CD4-positive, alpha-beta memory T cell (primary cell): ENCODE results near the gene KLF6. TPM values are rescaled to one million over a fixed set of nuclear protein-coding genes. Genes with fewer than 3 reads are reported as not detected.

Experiments
- CTCF ChIA-PET: fragments of 350-600 bp; sonication (Branson Sonifier 250); formaldehyde crosslinking; loops from one replicate; lab custom pipeline; 2021; ENCODE audit warnings: inconsistent platforms; ENCODE audit not compliant: partially characterized antibody; lab: Charles Lee
- POLR2A ChIA-PET: fragments of 350-600 bp; sonication (Branson Sonifier 250); formaldehyde crosslinking; loops from one replicate; lab custom pipeline; 2021; ENCODE audit not compliant: partially characterized antibody; lab: Charles Lee
- DNase-seq, 5 donors: peaks; one replicate each; pipeline versions ENCODE4 v3.0.0 to v3.0.0-alpha.2; 2020 to 2022; ENCODE audit warnings: mixed read lengths in 1 of 5
- H3K27ac ChIP-seq: one replicate; pipeline ENCODE4 v1.7.0; 2013; ENCODE audit warnings: low read depth, low read length
- H3K27me3 ChIP-seq: 2 replicates; pipeline ENCODE4 v1.7.0; 2013; ENCODE audit warnings: mild to moderate bottlenecking, low read length, moderate library complexity; ENCODE audit not compliant: insufficient read depth
- H3K36me3 ChIP-seq: 2 replicates; pipeline ENCODE4 v1.7.0; 2013; ENCODE audit warnings: mild to moderate bottlenecking, low read length, moderate library complexity; ENCODE audit not compliant: insufficient read depth
- H3K4me1 ChIP-seq: 2 replicates; pipeline ENCODE4 v1.7.0; 2013; ENCODE audit warnings: mild to moderate bottlenecking, low read length, moderate library complexity; ENCODE audit not compliant: insufficient read depth
- H3K4me3 ChIP-seq, 2 donors: one replicate each; pipeline ENCODE4 v1.7.0; 2013; ENCODE audit warnings: low read length in 2 of 2, mild to moderate bottlenecking in 1 of 2
- H3K9me3 ChIP-seq, 2 donors: one replicate each; pipeline ENCODE4 v1.7.0; 2013; ENCODE audit warnings: low read length in 2 of 2, control low read depth in 1 of 2; ENCODE audit not compliant: control insufficient read depth in 1 of 2
- H3K27ac Mint-ChIP-seq, 7 donors: one replicate each; pipeline ENCODE4 v1.8.0; 2020 to 2021; ENCODE audit warnings: mixed read lengths in 7 of 7, mild to moderate bottlenecking in 6 of 7, inconsistent platforms in 3 of 7, moderate library complexity in 3 of 7
- H3K27me3 Mint-ChIP-seq, 2 donors: one replicate each; pipeline ENCODE4 v1.8.0; 2020 to 2021; ENCODE audit warnings: mixed read lengths in 2 of 2
- H3K36me3 Mint-ChIP-seq, 2 donors: one replicate each; pipeline ENCODE4 v1.8.0; 2020 to 2021; ENCODE audit warnings: mixed read lengths in 2 of 2, inconsistent platforms in 1 of 2, mild to moderate bottlenecking in 1 of 2
- H3K4me1 Mint-ChIP-seq, 4 donors: one replicate each; pipeline ENCODE4 v1.8.0; 2020 to 2021; ENCODE audit warnings: mixed read lengths in 4 of 4, mild to moderate bottlenecking in 1 of 4
- H3K4me3 Mint-ChIP-seq, 8 donors: one replicate each; pipeline ENCODE4 v1.8.0; 2020 to 2021; ENCODE audit warnings: mixed read lengths in 8 of 8, mild to moderate bottlenecking in 7 of 8, moderate library complexity in 6 of 8, inconsistent platforms in 3 of 8
- H3K9me3 Mint-ChIP-seq, 8 donors: one replicate each; pipeline ENCODE4 v1.8.0; 2020 to 2021; ENCODE audit warnings: mixed read lengths in 8 of 8, mild to moderate bottlenecking in 5 of 8, inconsistent platforms in 3 of 8, moderate library complexity in 1 of 8
- intact Hi-C: fragments of 100-400 bp; cut with micrococcal nuclease; formaldehyde crosslinking; loops from one replicate; pipeline ENCODE4 v1.15.1; 2023
- polyA plus RNA-seq, 2 donors: library from polyadenylated mRNA; unstranded; fragments of 300-500 nt; fragmentation: Illumina TruSeq; gene quantifications; one replicate each; pipeline ENCODE4 v1.2.3, GENCODE V29; 2021
- total RNA-seq, 2 experiments: library from RNA; stranded (reverse); gene quantifications; one replicate each; pipeline ENCODE4 v1.2.3, GENCODE V29; 2021

KLF6 gene
- total RNA-seq = 100 to 1,000 TPM; 291 to 311 TPM
- 100 to 1,000 TPM; 814 to 865 TPM for polyA plus RNA-seq

DNA sequence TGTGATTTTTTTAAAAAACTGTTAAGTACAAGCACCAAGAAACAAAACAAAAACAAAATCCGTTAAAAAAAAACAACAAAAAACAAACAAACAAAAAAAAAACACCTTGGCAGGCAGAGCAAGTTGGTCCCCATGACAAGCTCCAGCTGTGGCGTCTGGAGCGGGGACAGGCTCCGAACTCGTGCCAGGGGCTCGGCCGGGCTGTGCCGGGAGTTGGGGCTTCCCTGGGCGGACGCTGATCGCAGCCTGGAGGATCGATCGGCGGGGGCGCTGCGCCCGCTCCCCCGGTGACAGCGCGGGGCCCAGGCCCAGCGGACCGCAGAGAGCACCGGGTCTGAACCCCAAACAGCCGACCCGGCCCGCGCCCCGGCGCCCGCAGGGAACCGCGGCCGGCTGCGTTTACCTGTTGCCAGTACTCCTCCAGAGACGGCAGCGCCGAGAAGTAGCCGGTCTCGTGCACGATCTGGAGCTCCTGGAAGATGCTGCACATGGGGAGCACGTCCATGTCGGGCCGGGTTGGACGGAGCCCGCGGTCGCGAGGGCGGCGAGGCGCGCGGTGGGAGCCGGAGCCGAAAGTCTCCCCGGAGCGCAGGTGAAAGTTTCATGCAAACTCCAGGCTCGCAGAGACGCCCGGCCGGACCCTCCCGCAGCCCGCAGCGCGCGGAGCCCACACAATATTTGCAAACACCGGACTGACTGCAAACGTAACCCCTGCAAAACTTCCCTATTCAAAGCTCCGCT is at the start of gene KLF6:
Gene KLF6, minus strand, starts transcription at position 700 of the 741 bp plus-strand sequence. Its CDS starts 195 bp downstream, at position 505.
- peaks cover 48 to 58% of the 10 kb centered on the region in 2 donors for H3K36me3 Mint-ChIP-seq
- H3K4me3 ChIP-seq = peak within 1 kb of the TSS; percentile 86 to 95
- intact Hi-C loops = loop anchor here (1.0 to 10.0 kb wide), 6 partner anchors 21 to 547 kb away; no protein-coding TSS in a partner anchor
- ChIA-PET CTCF (interaction anchor here (0.8 to 5.5 kb wide), 8 partner anchors 22 to 185 kb away, joined by 3 to 39 read pairs (median 6); no protein-coding TSS in a partner anchor), POLR2A (interaction anchor here (0.6 to 6.8 kb wide), 76 partner anchors 10 to 1507 kb away, joined by 3 to 1468 read pairs (median 6); partner anchors contain the start of gene PITRM1)
- peaks cover 23% of the 10 kb centered on the region for H3K36me3 ChIP-seq
- peaks cover 0 to 2% of the 10 kb centered on the region in 2 donors for H3K27me3 Mint-ChIP-seq
- H3K9me3 ChIP-seq = no peaks in the 10 kb centered on the region
- peak within 1 kb of the TSS; percentile 97 for H3K27ac ChIP-seq
- no peaks in the 10 kb centered on the region for H3K27me3 ChIP-seq
- H3K4me1 ChIP-seq = peaks cover 29% of the 10 kb centered on the region
- peak within 1 kb of the TSS; percentile 93 to 99 (median 98) for H3K4me3 Mint-ChIP-seq
- peaks cover 0 to 37% (median 4%) of the 10 kb centered on the region in 8 donors for H3K9me3 Mint-ChIP-seq
- DNase-seq = peak in 1 of 5 donors; percentile 69
- peaks cover 13 to 62% (median 30%) of the 10 kb centered on the region in 4 donors for H3K4me1 Mint-ChIP-seq
- H3K27ac Mint-ChIP-seq = peak within 1 kb of the TSS; percentile 98 to 100 (median 99)

DNA sequence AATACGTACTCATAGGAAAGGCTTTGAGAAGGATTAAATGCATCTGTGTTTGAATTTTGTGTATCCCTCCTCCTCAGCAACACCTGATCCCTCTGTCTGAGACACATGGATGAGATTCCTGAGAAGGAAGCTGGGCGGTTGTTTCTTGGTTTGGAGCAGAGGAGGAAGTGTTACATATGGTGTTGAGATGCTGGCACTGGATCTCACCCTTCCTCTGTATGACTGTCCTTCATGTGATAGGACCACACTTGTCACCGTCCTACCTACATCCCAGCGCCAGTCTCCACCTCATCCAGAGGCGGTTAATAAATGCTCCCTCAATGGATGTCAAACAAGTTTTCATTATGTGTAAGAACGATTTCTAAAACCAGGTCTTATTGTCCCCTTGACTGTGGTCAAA is 49.4 kb upstream of the KLF6 start:
- H3K36me3 ChIP-seq = no peaks in the 10 kb centered on the region
- H3K27me3 Mint-ChIP-seq = no peaks in the 10 kb centered on the region
- peaks cover 19 to 45% (median 33%) of the 10 kb centered on the region in 4 donors for H3K4me1 Mint-ChIP-seq
- no peak overlapping the region for H3K27ac ChIP-seq
- H3K9me3 ChIP-seq = no peaks in the 10 kb centered on the region
- H3K4me3 ChIP-seq = no peak overlapping the region
- H3K4me1 ChIP-seq = peaks cover 25% of the 10 kb centered on the region
- DNase-seq = no peak
- intact Hi-C loops = no loop called here
- peaks cover 0 to 2% (median 0%) of the 10 kb centered on the region in 8 donors for H3K9me3 Mint-ChIP-seq
- POLR2A ChIA-PET = interaction anchor here (1.4 to 19.0 kb wide), 3 partner anchors 22 to 51 kb away, joined by 4 to 308 read pairs (median 304); partner anchors contain the start of gene KLF6
- no peaks in the 10 kb centered on the region for H3K36me3 Mint-ChIP-seq
- H3K4me3 Mint-ChIP-seq = peak overlapping the region in 1 of 8 donors; percentile 40
- CTCF ChIA-PET = interaction anchor here (0.7 kb wide), 1 partner anchor 12 kb away, joined by 3 read pairs; no protein-coding TSS in a partner anchor
- H3K27me3 ChIP-seq = no peaks in the 10 kb centered on the region
- peak overlapping the region in 1 of 7 donors; percentile 58 for H3K27ac Mint-ChIP-seq

DNA sequence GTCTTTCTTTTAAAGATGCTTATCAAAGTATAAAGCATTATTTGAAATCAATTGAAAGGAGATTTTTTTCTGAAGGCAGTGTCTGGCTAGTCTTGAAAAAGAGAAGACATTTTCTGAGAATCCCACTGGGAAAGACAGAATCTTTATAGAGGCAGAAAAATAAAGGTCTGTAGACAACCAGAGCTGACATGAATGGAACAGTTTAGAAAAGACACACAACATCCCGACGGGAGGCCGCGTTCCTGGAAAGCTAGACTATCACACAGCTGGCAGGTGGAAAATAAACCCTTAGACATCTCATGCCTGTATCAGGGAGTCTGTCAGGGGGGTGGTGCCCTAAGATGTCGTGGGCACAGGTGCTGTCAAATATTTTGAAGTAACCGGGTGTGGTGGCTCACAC is 48.0 kb upstream of the KLF6 start:
- DNase-seq = no peak
- no peaks in the 10 kb centered on the region for H3K36me3 ChIP-seq
- no peak overlapping the region for H3K27ac ChIP-seq
- H3K27me3 ChIP-seq = no peaks in the 10 kb centered on the region
- no peaks in the 10 kb centered on the region for H3K9me3 ChIP-seq
- Mint-ChIP-seq H3K9me3 (peaks cover 0 to 2% (median 0%) of the 10 kb centered on the region in 8 donors), H3K4me1 (peaks cover 29 to 59% (median 46%) of the 10 kb centered on the region in 4 donors), H3K27ac (peak overlapping the region in 4 of 7 donors; percentile 7 to 60 (median 40)), H3K4me3 (no peak overlapping the region), H3K36me3 (no peaks in the 10 kb centered on the region), H3K27me3 (no peaks in the 10 kb centered on the region)
- intact Hi-C loops = no loop called here
- POLR2A ChIA-PET = interaction anchor here (13.5 to 19.0 kb wide), 2 partner anchors 21 to 50 kb away, joined by 304 to 308 read pairs; partner anchors contain the start of gene KLF6
- CTCF ChIA-PET = no interaction called here
- no peak overlapping the region for H3K4me3 ChIP-seq
- H3K4me1 ChIP-seq = peaks cover 35% of the 10 kb centered on the region

DNA sequence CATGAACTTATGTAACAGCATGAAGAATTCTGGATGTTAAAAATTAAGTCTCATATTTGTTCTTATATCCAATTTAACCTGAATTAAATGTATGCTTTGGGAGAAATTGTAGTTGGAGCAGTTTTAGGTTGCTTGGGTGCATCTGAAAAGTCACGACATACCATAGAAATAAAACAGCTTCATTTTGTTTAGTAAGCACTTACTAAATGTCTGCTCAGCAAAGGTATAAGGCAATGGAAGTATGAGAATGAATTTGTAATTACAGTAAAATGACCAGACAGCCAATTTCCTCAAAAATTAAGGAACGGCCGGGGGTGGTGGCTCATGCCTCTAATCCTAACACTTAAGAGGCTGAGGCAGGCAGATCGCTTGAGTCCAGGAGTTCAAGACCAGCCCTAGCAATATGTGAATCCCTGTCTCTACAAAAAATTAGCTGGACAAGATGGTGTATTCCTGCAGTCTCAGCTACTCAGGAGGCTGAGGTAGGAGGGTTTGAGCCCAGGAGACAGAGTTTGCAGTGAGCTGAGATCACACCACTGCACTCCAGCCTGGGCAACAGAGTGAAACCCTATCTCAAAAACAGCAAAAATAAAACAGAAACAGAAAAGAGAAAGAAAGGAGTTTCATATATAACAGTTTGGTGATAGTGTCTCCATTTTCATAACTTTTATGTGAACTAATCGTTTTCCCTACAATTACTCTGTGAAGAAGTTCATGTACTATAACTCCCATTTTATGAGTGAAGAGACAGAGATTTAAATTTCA is 47.2 kb upstream of the KLF6 start:
- no peak overlapping the region for H3K27ac ChIP-seq
- H3K4me1 ChIP-seq = peaks cover 37% of the 10 kb centered on the region
- Mint-ChIP-seq H3K4me3 (peak overlapping the region in 2 of 8 donors; percentile 1 to 47), H3K27me3 (no peaks in the 10 kb centered on the region), H3K9me3 (peaks cover 0 to 2% (median 0%) of the 10 kb centered on the region in 8 donors), H3K27ac (peak overlapping the region in 6 of 7 donors; percentile 22 to 60 (median 46)), H3K4me1 (peaks cover 32 to 61% (median 49%) of the 10 kb centered on the region in 4 donors), H3K36me3 (no peaks in the 10 kb centered on the region)
- H3K36me3 ChIP-seq = no peaks in the 10 kb centered on the region
- intact Hi-C loops = no loop called here
- no peaks in the 10 kb centered on the region for H3K9me3 ChIP-seq
- H3K27me3 ChIP-seq = no peaks in the 10 kb centered on the region
- CTCF ChIA-PET = interaction anchor here (1.0 to 1.4 kb wide), 4 partner anchors 17 to 41 kb away, joined by 3 to 5 read pairs (median 3); no protein-coding TSS in a partner anchor
- DNase-seq = no peak
- no peak overlapping the region for H3K4me3 ChIP-seq
- POLR2A ChIA-PET = interaction anchor here (13.5 to 19.0 kb wide), 2 partner anchors 20 to 49 kb away, joined by 304 to 308 read pairs; partner anchors contain the start of gene KLF6

DNA sequence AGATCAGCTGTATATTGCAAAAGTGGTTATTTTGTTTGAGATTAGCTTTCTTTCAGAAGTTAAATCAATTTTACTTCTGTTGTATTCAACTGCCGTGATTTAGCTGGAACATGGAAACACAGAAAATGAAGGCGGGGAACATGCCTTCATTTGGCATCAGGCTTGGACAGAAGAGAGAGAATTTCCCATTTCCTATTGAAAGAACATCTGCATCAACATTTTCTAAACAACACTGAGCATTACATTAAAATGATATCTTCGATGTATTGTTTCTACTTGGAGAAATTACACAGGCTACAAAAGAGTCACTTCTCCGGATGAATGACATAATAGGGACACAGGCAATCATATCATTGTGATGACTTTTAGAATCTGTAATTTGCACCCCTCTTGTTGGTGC is 46.6 kb upstream of the KLF6 start:
- Mint-ChIP-seq H3K4me1 (peaks cover 32 to 57% (median 45%) of the 10 kb centered on the region in 4 donors), H3K27me3 (no peaks in the 10 kb centered on the region), H3K36me3 (no peaks in the 10 kb centered on the region), H3K4me3 (peak overlapping the region in 1 of 8 donors; percentile 1), H3K9me3 (peaks cover 0 to 2% (median 0%) of the 10 kb centered on the region in 8 donors), H3K27ac (peak overlapping the region in 4 of 7 donors; percentile 22 to 42 (median 26))
- H3K36me3 ChIP-seq = no peaks in the 10 kb centered on the region
- ChIA-PET POLR2A (interaction anchor here (1.1 to 19.0 kb wide), 4 partner anchors 19 to 67 kb away, joined by 3 to 308 read pairs (median 154); partner anchors contain the start of gene KLF6), CTCF (interaction anchor here (1.0 to 1.4 kb wide), 4 partner anchors 18 to 41 kb away, joined by 3 to 5 read pairs (median 3); no protein-coding TSS in a partner anchor)
- no peak overlapping the region for H3K4me3 ChIP-seq
- H3K4me1 ChIP-seq = peaks cover 34% of the 10 kb centered on the region
- intact Hi-C loops = no loop called here
- no peaks in the 10 kb centered on the region for H3K9me3 ChIP-seq
- H3K27me3 ChIP-seq = no peaks in the 10 kb centered on the region
- no peak overlapping the region for H3K27ac ChIP-seq
- DNase-seq = no peak

DNA sequence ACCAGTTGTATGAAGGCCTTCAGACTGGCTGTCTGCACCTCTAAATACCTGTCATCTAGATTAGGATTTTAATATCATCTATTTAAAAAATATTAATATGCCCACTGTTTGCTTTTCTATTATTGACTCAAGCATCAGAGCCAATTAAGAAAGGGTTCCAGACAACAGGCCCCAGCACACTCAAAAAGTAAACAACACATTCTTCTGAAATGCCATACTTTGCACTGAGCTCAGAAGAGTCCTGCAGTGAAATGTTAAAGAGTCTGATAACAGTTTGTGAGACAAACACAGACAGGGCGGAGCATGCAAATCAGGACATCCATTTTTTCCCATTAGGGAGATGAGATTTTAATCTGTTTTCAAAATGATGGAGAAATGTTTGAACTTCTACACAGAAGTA is 45.9 kb upstream of the KLF6 start:
- H3K27ac Mint-ChIP-seq = peak overlapping the region in 2 of 7 donors; percentile 41 to 84
- H3K4me1 ChIP-seq = peaks cover 28% of the 10 kb centered on the region

More for the DNA sequence above, 45.9 kb upstream of the KLF6 start:
- H3K27me3 ChIP-seq = no peaks in the 10 kb centered on the region
- no peaks in the 10 kb centered on the region for H3K9me3 ChIP-seq
- Mint-ChIP-seq H3K27me3 (no peaks in the 10 kb centered on the region), H3K9me3 (peaks cover 0 to 2% (median 0%) of the 10 kb centered on the region in 8 donors), H3K4me3 (peak overlapping the region in 1 of 8 donors; percentile 5), H3K4me1 (peaks cover 27 to 50% (median 38%) of the 10 kb centered on the region in 4 donors), H3K36me3 (no peaks in the 10 kb centered on the region)
- no peak for DNase-seq
- no peak overlapping the region for H3K27ac ChIP-seq
- CTCF ChIA-PET = interaction anchor here (0.8 to 1.4 kb wide), 3 partner anchors 20 to 150 kb away, joined by 3 to 5 read pairs (median 3); no protein-coding TSS in a partner anchor
- H3K36me3 ChIP-seq = no peaks in the 10 kb centered on the region
- intact Hi-C loops = no loop called here
- no peak overlapping the region for H3K4me3 ChIP-seq
- POLR2A ChIA-PET = interaction anchor here (1.1 to 19.0 kb wide), 5 partner anchors 18 to 66 kb away, joined by 3 to 308 read pairs (median 14); partner anchors contain the start of gene KLF6
